GM19035 (cell line): Measurements from ENCODE around the gene IGFL2.
"Not testable (repeated sequence)": the region's sequence is repeated elsewhere in the genome, so short reads cannot be mapped to it uniquely, and the experiment has no call there.

Source experiments
- ATAC-seq: cut with Tn5 transposase; IDR thresholded peaks from one replicate; pipeline ENCODE4 v1.9.1; 2021; ENCODE audit not compliant: unreplicated experiment

The IGFL2 gene

GRCh38 chr19:46141421-46141820 is 6.6 kb upstream of the IGFL2 start:
- ATAC-seq = no peak

GRCh38 chr19:46142294-46142693 is 5.7 kb upstream of the IGFL2 start:
- no peak for ATAC-seq

GRCh38 chr19:46144756-46145155 is 3.3 kb upstream of the IGFL2 start:
- ATAC-seq = no peak

GRCh38 chr19:46147166-46147740 is 785 bp upstream of the IGFL2 start:
- no peak for ATAC-seq

GRCh38 chr19:46150606-46151005 is 2.6 kb downstream of the IGFL2 start:
- no peak for ATAC-seq

- ATAC-seq = no peak
Measured at GRCh38 chr19:46155237-46155636, 7.2 kb downstream of the IGFL2 start.

GRCh38 chr19:46159418-46160232 is 11.6 kb downstream of the IGFL2 start:
- no peak for ATAC-seq

- ATAC-seq = no peak
Measured at GRCh38 chr19:46160233-46160775, 12.3 kb downstream of the IGFL2 start.

GRCh38 chr19:46161642-46162257 is 13.7 kb downstream of the IGFL2 start:
- ATAC-seq = not testable (repeated sequence)

- no peak for ATAC-seq
Measured at GRCh38 chr19:46162731-46163130, 14.7 kb downstream of the IGFL2 start.

- ATAC-seq = no peak
Measured at GRCh38 chr19:46173886-46174480, 25.9 kb downstream of the IGFL2 start.

GRCh38 chr19:46176116-46176860 is 28.2 kb downstream of the IGFL2 start:
- ATAC-seq = no peak

- no peak for ATAC-seq
Measured at GRCh38 chr19:46179076-46179759, 31.2 kb downstream of the IGFL2 start.

- ATAC-seq = no peak
Measured at GRCh38 chr19:46180701-46181387, 32.8 kb downstream of the IGFL2 start.

GRCh38 chr19:46181388-46181779 is 33.3 kb downstream of the IGFL2 start:
- ATAC-seq = no peak

- ATAC-seq = no peak
Measured at GRCh38 chr19:46182476-46182875, 34.4 kb downstream of the IGFL2 start.

GRCh38 chr19:46184775-46185710 is 37.0 kb downstream of the IGFL2 start:
- ATAC-seq = not testable (repeated sequence)

- ATAC-seq = no peak
Measured at GRCh38 chr19:46186101-46186716, 38.2 kb downstream of the IGFL2 start.
